HepG2 (cell line): Measurements from ENCODE around the gene PHIP. TPM values are rescaled to one million over a fixed set of nuclear protein-coding genes. Genes with fewer than 3 reads are reported as not detected.

Experiments used
- ATAC-seq: fragments of 200-7000 bp; cut with Tn5 transposase; 3 replicates; pipeline ENCODE4 v1.9.1; 2020; ENCODE audit warnings: mild to moderate bottlenecking, moderate library complexity
- BruUV-seq: library from RNA; stranded (reverse); fragments of 400-500 nt; replicated peaks from 2 replicates; lab custom pipeline; 2021; lab: Mats Ljungman, UMichigan
- CTCF ChIA-PET: fragments of 300-600 bp; formaldehyde crosslinking; extraction: SDS; loops from one replicate; lab custom pipeline; 2021; ENCODE audit warnings: low total read pairs, inconsistent platforms, low intra/inter-chr PET ratio; lab: Yijun Ruan, JAX
- POLR2A ChIA-PET: fragments of 350-600 bp; sonication (Branson Sonifier 250); formaldehyde crosslinking; loops from one replicate; lab custom pipeline; 2020; ENCODE audit warnings: antibody characterized with exemption, inconsistent platforms; lab: Yijun Ruan, JAX
- DNase-seq: peaks from one replicate; pipeline ENCODE4 v3.0.0-alpha.2; 2015; ENCODE audit warnings: low spot score
- FAIRE-seq: peaks from 3 replicates; lab custom pipeline; 2011; peaks lifted over from hg19 to GRCh38; lab: Jason Lieb, UNC
- H2AFZ ChIP-seq: one replicate; pipeline ENCODE4 v1.6.1; 2011; ENCODE audit warnings: low read length, inconsistent platforms
- H3K27ac ChIP-seq: fragments of 300-600 bp; 3 replicates; pipeline ENCODE4 v1.8.0; 2011; ENCODE audit warnings: mixed run types, mild to moderate bottlenecking, mixed read lengths, low read length, inconsistent platforms; ENCODE audit not compliant: insufficient read depth; ENCODE audit errors: extremely low read length
- H3K27me3 ChIP-seq, 2 experiments: fragments of 200-600 bp in 1 of 2; 2 replicates in 1 of 2; 3 replicates in 1 of 2; pipeline versions ENCODE4 v1.6.0 to v1.8.0; 2011; ENCODE audit warnings: low read length in 2 of 2, mild to moderate bottlenecking in 2 of 2, moderate library complexity in 2 of 2, inconsistent platforms in 1 of 2; ENCODE audit not compliant: insufficient read depth in 2 of 2, control insufficient read depth in 1 of 2
- H3K36me3 ChIP-seq, 2 experiments: fragments of 200-600 bp in 1 of 2; replicated peaks in 1 of 2; 2 replicates in 1 of 2; 3 replicates in 1 of 2; pipeline versions ENCODE4 v1.5.1 to v1.8.0; 2011; ENCODE audit warnings: low read length in 2 of 2, inconsistent platforms in 1 of 2; ENCODE audit not compliant: insufficient read depth in 2 of 2, control insufficient read depth in 1 of 2
- H3K4me1 ChIP-seq: 2 replicates; pipeline ENCODE4 v1.5.1; 2012; ENCODE audit warnings: low read length, inconsistent platforms; ENCODE audit not compliant: insufficient read depth
- H3K4me2 ChIP-seq: 2 replicates; pipeline ENCODE4 v1.6.0; 2011; ENCODE audit warnings: low read depth, low read length, inconsistent platforms
- H3K4me3 ChIP-seq, 3 experiments: fragments of 200-600 bp in 1 of 3; sonication (generic), shearing (Covaris generic) in 1 of 3; replicated peaks in 1 of 3; 2 replicates each; pipeline ENCODE4 v1.5.1; 2011 to 2016; ENCODE audit warnings: low read length in 3 of 3, inconsistent platforms in 2 of 3, low read depth in 2 of 3, mild to moderate bottlenecking in 2 of 3, control low read depth in 1 of 3, mixed read lengths in 1 of 3; ENCODE audit not compliant: insufficient read depth in 1 of 3
- H3K79me2 ChIP-seq: one replicate; pipeline ENCODE4 v1.6.1; 2011; ENCODE audit warnings: low read length, inconsistent platforms; ENCODE audit not compliant: insufficient read depth
- H3K9ac ChIP-seq: 2 replicates; pipeline ENCODE4 v1.6.0; 2011; ENCODE audit warnings: mild to moderate bottlenecking, low read depth, low read length, inconsistent platforms; ENCODE audit not compliant: insufficient read depth
- H3K9me3 ChIP-seq: 2 replicates; pipeline ENCODE4 v1.5.1; 2012; ENCODE audit warnings: mild to moderate bottlenecking, low read length
- H4K20me1 ChIP-seq: 2 replicates; pipeline ENCODE4 v1.6.0; 2011; ENCODE audit warnings: inconsistent platforms, mild to moderate bottlenecking, low read length, moderate library complexity; ENCODE audit not compliant: insufficient read depth
- AGO1 ChIP-seq: fragments of 200-400 bp; formaldehyde crosslinking; IDR thresholded peaks from 2 replicates; pipeline ENCODE4 v1.6.1; 2017; ENCODE audit warnings: mild to moderate bottlenecking, low read depth, low read length, moderate library complexity; ENCODE audit not compliant: poor library complexity, severe bottlenecking
- ASH2L ChIP-seq: fragments of 300-600, 200-600 bp; sonication (generic); IDR thresholded peaks from 2 replicates; pipeline ENCODE4 v1.7.0; 2017; ENCODE audit warnings: low read depth, mild to moderate bottlenecking, moderate library complexity, mixed read lengths, low read length; ENCODE audit not compliant: insufficient read length
- KLF9 ChIP-seq: IDR thresholded peaks from 2 replicates; pipeline ENCODE4 v1.6.1; 2016; ENCODE audit warnings: low read depth
- NFKBIZ ChIP-seq: IDR thresholded peaks from 2 replicates; pipeline ENCODE4 v1.6.1; 2018; ENCODE audit warnings: missing genetic modification reagents, missing compliant biosample characterization
- POGZ ChIP-seq: sonication (generic); formaldehyde crosslinking; IDR thresholded peaks from 2 replicates; pipeline ENCODE4 v1.4.0; 2020; ENCODE audit warnings: mild to moderate bottlenecking, missing genetic modification reagents
- STAT5B ChIP-seq: sonication (generic); formaldehyde crosslinking; IDR thresholded peaks from 2 replicates; pipeline ENCODE4 v1.4.0; 2020; ENCODE audit warnings: missing genetic modification reagents
- ZNF138 ChIP-seq: sonication (generic); formaldehyde crosslinking; IDR thresholded peaks from 2 replicates; pipeline ENCODE4 v1.5.0; 2020; ENCODE audit warnings: mild to moderate bottlenecking, low read depth, missing genetic modification reagents
- ZNF558 ChIP-seq: sonication (generic); formaldehyde crosslinking; IDR thresholded peaks from 2 replicates; pipeline ENCODE4 v1.9.0; 2022; ENCODE audit warnings: mild to moderate bottlenecking, missing genetic modification reagents, borderline replicate concordance
- ZNF768 ChIP-seq: sonication (generic); formaldehyde crosslinking; IDR thresholded peaks from 2 replicates; pipeline ENCODE4 v1.4.0; 2020; ENCODE audit warnings: missing genetic modification reagents
- WGBS: methylation state at CpG from one replicate; pipeline ENCODE4 v1.1.6; 2017; ENCODE audit warnings: low lambda C conversion rate; 5-methylcytosine and 5-hydroxymethylcytosine counted together
- in situ Hi-C: cut with HindIII; loops from 2 replicates; pipeline ENCODE4 v1.10.0; 2017; ENCODE audit warnings: low pct_unique_long_range_greater_than_20kb; ENCODE audit not compliant: extremely low pct_ligation_motif_present
- intact Hi-C: fragments of 100-400 bp; cut with micrococcal nuclease; formaldehyde crosslinking; loops from one replicate; pipeline ENCODE4 v1.10.0; 2022; ENCODE audit not compliant: unreplicated experiment
- polyA plus RNA-seq, 8 experiments: library from polyadenylated mRNA; depleted of rRNA in 3 of 8; stranded (reverse) in 7 of 8; unstranded in 1 of 8; fragments of >200 nt; fragmentation: Illumina TruSeq in 4 of 8; extraction: Trizol in 4 of 8; gene quantifications; 2 replicates each; pipeline versions ENCODE4 v1.2.1 to v1.2.3, GENCODE V29; 2011 to 2016; ENCODE audit warnings: low read depth in 4 of 8, missing spikeins in 1 of 8, mixed read lengths in 1 of 8; ENCODE audit not compliant: insufficient read depth in 1 of 8
- total RNA-seq, 5 experiments: library from RNA; depleted of rRNA; stranded (reverse); fragments of >200 nt; fragmentation: Illumina TruSeq; extraction: Trizol; gene quantifications; 2 replicates each; pipeline ENCODE4 v1.2.3, GENCODE V29; 2016; ENCODE audit warnings: low read depth in 1 of 5
- TF ChIP-seq, protein P1 (sequence below): sonication (generic); formaldehyde crosslinking; IDR thresholded peaks from 2 replicates; pipeline ENCODE4 v1.8.0; 2023; ENCODE audit warnings: mild to moderate bottlenecking, missing genetic modification reagents
- TF ChIP-seq, protein P2 (sequence below): sonication (generic); formaldehyde crosslinking; IDR thresholded peaks from 2 replicates; pipeline ENCODE4 v1.5.1; 2020; ENCODE audit warnings: mild to moderate bottlenecking, moderate library complexity, missing genetic modification reagents
- TF ChIP-seq, protein P3 (sequence below): sonication (generic); formaldehyde crosslinking; IDR thresholded peaks from 2 replicates; pipeline ENCODE4 v1.5.0; 2020; ENCODE audit warnings: mild to moderate bottlenecking, low read depth, missing genetic modification reagents, borderline replicate concordance
- TF ChIP-seq, protein P4 (sequence below): sonication (generic); formaldehyde crosslinking; IDR thresholded peaks from 2 replicates; pipeline ENCODE4 v1.5.0; 2020; ENCODE audit warnings: missing genetic modification reagents
- TF ChIP-seq, protein P5 (sequence below): sonication (generic); formaldehyde crosslinking; IDR thresholded peaks from 2 replicates; pipeline ENCODE4 v1.4.0; 2020; ENCODE audit warnings: missing genetic modification reagents
- TF ChIP-seq, protein P6 (sequence below): sonication (generic); formaldehyde crosslinking; IDR thresholded peaks from 2 replicates; pipeline ENCODE4 v1.8.1; 2023; ENCODE audit warnings: mild to moderate bottlenecking, inconsistent platforms, moderate library complexity, missing genetic modification reagents, borderline replicate concordance
- TF ChIP-seq, protein P7 (sequence below): sonication (generic); formaldehyde crosslinking; conservative IDR thresholded peaks from 2 replicates; pipeline ENCODE4 v1.4.0; 2020; ENCODE audit warnings: missing genetic modification reagents

Gene PHIP
- total and polyA plus RNA-seq, 2 of the 13 experiments (the other 11 are each of a cell fraction or from before 2014, with no cell fraction given), result 6.5 to 23.5 TPM

DNA sequence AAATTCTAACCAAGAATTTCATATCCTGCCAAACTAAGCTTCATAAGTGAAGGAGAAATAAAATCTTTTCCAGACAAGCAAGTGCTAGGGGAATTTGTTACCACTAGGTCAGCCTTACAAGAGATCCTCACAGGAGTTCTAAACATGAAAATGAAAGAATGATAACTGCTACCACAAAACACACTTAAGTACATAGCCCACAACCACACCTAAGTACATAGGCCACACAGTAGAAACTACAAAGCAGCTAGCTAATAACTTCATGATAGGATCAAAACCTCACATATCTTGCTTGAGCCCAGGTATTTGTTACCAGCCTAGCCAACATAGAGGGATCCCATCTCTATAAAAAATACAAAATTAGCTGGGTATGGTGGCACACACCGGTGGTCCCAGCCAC, 160.3 kb downstream of the PHIP start (continued):
- TF ChIP-seq KLF9, result no peak
- TF ChIP-seq, protein P1, sequence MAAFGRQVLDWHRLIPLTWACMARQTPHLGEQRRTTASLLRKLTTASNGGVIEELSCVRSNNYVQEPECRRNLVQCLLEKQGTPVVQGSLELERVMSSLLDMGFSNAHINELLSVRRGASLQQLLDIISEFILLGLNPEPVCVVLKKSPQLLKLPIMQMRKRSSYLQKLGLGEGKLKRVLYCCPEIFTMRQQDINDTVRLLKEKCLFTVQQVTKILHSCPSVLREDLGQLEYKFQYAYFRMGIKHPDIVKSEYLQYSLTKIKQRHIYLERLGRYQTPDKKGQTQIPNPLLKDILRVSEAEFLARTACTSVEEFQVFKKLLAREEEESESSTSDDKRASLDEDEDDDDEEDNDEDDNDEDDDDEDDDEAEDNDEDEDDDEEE, result no peak
- no peak for TF ChIP-seq AGO1
- TF ChIP-seq, protein P2, sequence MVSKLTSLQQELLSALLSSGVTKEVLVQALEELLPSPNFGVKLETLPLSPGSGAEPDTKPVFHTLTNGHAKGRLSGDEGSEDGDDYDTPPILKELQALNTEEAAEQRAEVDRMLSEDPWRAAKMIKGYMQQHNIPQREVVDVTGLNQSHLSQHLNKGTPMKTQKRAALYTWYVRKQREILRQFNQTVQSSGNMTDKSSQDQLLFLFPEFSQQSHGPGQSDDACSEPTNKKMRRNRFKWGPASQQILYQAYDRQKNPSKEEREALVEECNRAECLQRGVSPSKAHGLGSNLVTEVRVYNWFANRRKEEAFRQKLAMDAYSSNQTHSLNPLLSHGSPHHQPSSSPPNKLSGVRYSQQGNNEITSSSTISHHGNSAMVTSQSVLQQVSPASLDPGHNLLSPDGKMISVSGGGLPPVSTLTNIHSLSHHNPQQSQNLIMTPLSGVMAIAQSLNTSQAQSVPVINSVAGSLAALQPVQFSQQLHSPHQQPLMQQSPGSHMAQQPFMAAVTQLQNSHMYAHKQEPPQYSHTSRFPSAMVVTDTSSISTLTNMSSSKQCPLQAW (CRISPR knock-in tag), result no peak
- no peak for TF ChIP-seq NFKBIZ (CRISPR knock-in tag)
- TF ChIP-seq, protein P3, sequence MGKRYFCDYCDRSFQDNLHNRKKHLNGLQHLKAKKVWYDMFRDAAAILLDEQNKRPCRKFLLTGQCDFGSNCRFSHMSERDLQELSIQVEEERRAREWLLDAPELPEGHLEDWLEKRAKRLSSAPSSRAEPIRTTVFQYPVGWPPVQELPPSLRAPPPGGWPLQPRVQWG (CRISPR knock-in tag), result no peak
- TF ChIP-seq STAT5B (CRISPR knock-in tag), result no peak
- TF ChIP-seq, all 625 proteins: peak for 0

DNA sequence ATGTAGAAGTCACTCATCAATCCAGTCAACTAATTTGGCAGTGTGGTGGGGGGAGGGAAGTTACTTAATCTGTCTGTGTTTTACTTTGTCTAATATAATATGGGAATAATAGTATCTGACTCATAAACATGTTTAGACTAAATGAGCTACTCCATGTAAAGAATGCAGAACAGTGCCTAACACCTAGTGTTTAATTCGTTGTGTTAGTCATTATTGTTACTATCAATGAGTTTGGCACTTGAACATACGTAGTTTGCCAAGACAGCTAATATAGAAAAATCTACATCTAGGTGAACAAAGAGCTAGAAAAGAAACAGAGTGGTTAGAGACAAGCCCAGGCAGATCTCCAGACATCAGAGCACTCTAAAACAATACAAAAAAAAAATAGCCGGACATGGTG, 161.6 kb downstream of the PHIP start:
- Histone ChIP-seq H3K4me3 (no peak overlapping the region), H3K9me3 (peaks cover 19% of the 10 kb centered on the region), H2AFZ (no peak overlapping the region), H3K27ac (no peak overlapping the region), H3K4me1 (no peaks in the 10 kb centered on the region), H3K79me2 (no peaks in the 10 kb centered on the region), H3K36me3 (no peaks in the 10 kb centered on the region), H3K4me2 (no peak overlapping the region), H4K20me1 (no peaks in the 10 kb centered on the region), H3K27me3 (no peaks in the 10 kb centered on the region), H3K9ac (no peak overlapping the region)
- DNase-seq, result no peak
- no peak for ATAC-seq
- intact Hi-C loops (no loop called here), in situ Hi-C loops (no loop called here)
- 54% methylated on average over 3 of the region's 3 CpGs for WGBS
- ChIA-PET POLR2A (no interaction called here), CTCF (no interaction called here)
- BruUV-seq, result no TSS peak
- no peak for FAIRE-seq
- TF ChIP-seq ZNF558 (CRISPR knock-in tag) (no peak), ZNF768 (no peak), ZNF138 (no peak), ASH2L (no peak), STAT5B (CRISPR knock-in tag) (no peak), POGZ (CRISPR knock-in tag) (no peak)
- TF ChIP-seq, protein P4, sequence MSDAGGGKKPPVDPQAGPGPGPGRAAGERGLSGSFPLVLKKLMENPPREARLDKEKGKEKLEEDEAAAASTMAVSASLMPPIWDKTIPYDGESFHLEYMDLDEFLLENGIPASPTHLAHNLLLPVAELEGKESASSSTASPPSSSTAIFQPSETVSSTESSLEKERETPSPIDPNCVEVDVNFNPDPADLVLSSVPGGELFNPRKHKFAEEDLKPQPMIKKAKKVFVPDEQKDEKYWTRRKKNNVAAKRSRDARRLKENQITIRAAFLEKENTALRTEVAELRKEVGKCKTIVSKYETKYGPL, result no peak
- TF ChIP-seq, protein P5, sequence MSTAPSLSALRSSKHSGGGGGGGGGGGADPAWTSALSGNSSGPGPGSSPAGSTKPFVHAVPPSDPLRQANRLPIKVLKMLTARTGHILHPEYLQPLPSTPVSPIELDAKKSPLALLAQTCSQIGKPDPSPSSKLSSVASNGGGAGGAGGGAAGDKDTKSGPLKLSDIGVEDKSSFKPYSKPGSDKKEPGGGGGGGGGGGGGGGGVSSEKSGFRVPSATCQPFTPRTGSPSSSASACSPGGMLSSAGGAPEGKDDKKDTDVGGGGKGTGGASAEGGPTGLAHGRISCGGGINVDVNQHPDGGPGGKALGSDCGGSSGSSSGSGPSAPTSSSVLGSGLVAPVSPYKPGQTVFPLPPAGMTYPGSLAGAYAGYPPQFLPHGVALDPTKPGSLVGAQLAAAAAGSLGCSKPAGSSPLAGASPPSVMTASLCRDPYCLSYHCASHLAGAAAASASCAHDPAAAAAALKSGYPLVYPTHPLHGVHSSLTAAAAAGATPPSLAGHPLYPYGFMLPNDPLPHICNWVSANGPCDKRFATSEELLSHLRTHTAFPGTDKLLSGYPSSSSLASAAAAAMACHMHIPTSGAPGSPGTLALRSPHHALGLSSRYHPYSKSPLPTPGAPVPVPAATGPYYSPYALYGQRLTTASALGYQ (CRISPR knock-in tag), result no peak
- TF ChIP-seq, protein P6, sequence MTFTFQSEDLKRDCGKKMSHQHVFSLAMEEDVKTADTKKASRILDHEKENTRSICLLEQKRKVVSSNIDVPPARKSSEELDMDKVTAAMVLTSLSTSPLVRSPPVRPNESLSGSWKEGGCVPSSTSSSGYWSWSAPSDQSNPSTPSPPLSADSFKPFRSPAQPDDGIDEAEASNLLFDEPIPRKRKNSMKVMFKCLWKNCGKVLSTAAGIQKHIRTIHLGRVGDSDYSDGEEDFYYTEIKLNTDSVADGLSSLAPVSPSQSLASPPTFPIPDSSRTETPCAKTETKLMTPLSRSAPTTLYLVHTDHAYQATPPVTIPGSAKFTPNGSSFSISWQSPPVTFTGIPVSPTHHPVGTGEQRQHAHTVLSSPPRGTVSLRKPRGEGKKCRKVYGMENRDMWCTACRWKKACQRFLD (CRISPR knock-in tag), result no peak
- TF ChIP-seq, protein P7, sequence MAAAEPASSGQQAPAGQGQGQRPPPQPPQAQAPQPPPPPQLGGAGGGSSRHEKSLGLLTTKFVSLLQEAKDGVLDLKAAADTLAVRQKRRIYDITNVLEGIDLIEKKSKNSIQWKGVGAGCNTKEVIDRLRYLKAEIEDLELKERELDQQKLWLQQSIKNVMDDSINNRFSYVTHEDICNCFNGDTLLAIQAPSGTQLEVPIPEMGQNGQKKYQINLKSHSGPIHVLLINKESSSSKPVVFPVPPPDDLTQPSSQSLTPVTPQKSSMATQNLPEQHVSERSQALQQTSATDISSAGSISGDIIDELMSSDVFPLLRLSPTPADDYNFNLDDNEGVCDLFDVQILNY (CRISPR knock-in tag), result no peak
